Natural killer cell (primary cell): ENCODE measurements around the gene APH1B. TPM values are rescaled to one million over a fixed set of nuclear protein-coding genes. Genes with fewer than 3 reads are reported as not detected.

ENCODE experiments used
- ATAC-seq, 3 donors: fragments of 150-1000 bp in 2 of 3; fragments of 200-7000 bp in 1 of 3; cut with Tn5 transposase; 1 replicate in 1 of 3; 2 replicates in 2 of 3; pipeline ENCODE4 v1.10.0; 2021; ENCODE audit warnings: mild to moderate bottlenecking in 2 of 3, moderate library complexity in 2 of 3
- DNase-seq, 2 donors: peaks; one replicate each; pipeline versions ENCODE4 v3.0.0 to v3.0.0-alpha.2; 2013 to 2021; ENCODE audit warnings: mixed read lengths in 1 of 2
- H3K27ac ChIP-seq: one replicate; pipeline ENCODE4 v1.5.1; 2013; ENCODE audit warnings: mild to moderate bottlenecking, low read length
- H3K27me3 ChIP-seq: one replicate; pipeline ENCODE4 v1.6.1; 2013; ENCODE audit warnings: low read length; ENCODE audit not compliant: control insufficient read depth, insufficient read depth
- H3K36me3 ChIP-seq: one replicate; pipeline ENCODE4 v1.6.1; 2013; ENCODE audit warnings: low read length; ENCODE audit not compliant: control insufficient read depth, insufficient read depth
- H3K4me1 ChIP-seq: one replicate; pipeline ENCODE4 v1.6.1; 2013; ENCODE audit warnings: low read length; ENCODE audit not compliant: control insufficient read depth, insufficient read depth
- H3K4me3 ChIP-seq: one replicate; pipeline ENCODE4 v1.5.1; 2013; ENCODE audit warnings: low read length
- H3K9me3 ChIP-seq: one replicate; pipeline ENCODE4 v1.6.1; 2013; ENCODE audit warnings: low read length; ENCODE audit not compliant: control insufficient read depth, insufficient read depth
- H3K27ac Mint-ChIP-seq, 2 donors: one replicate each; pipeline ENCODE4 v1.8.0; 2022; ENCODE audit warnings: mild to moderate bottlenecking in 2 of 2, mixed read lengths in 2 of 2, moderate library complexity in 1 of 2
- H3K27me3 Mint-ChIP-seq, 2 donors: one replicate each; pipeline ENCODE4 v1.8.0; 2022; ENCODE audit warnings: low read depth in 2 of 2, mixed read lengths in 2 of 2
- H3K36me3 Mint-ChIP-seq: one replicate; pipeline ENCODE4 v1.8.0; 2022; ENCODE audit warnings: mixed read lengths
- H3K4me1 Mint-ChIP-seq, 2 donors: one replicate each; pipeline ENCODE4 v1.8.0; 2022; ENCODE audit warnings: mixed read lengths in 2 of 2
- H3K4me3 Mint-ChIP-seq: one replicate; pipeline ENCODE4 v1.8.0; 2022; ENCODE audit warnings: mild to moderate bottlenecking, moderate library complexity, mixed read lengths
- H3K9me3 Mint-ChIP-seq, 2 donors: one replicate each; pipeline ENCODE4 v1.8.0; 2022; ENCODE audit warnings: mixed read lengths in 2 of 2
- WGBS: methylation state at CpG from one replicate; pipeline ENCODE4 v1.1.7; 2013; ENCODE audit warnings: missing lambda C conversion rate; ENCODE audit not compliant: insufficient coverage; 5-methylcytosine and 5-hydroxymethylcytosine counted together
- intact Hi-C: fragments of 100-400 bp; cut with micrococcal nuclease; formaldehyde crosslinking; loops from one replicate; pipeline ENCODE4 v1.14.2; 2022
- total RNA-seq, 4 donors: library from RNA; stranded (reverse); fragments of 120-200 nt in 1 of 4; gene quantifications; one replicate each; pipeline versions ENCODE4 v1.2.3 to v1.2.4, GENCODE V29; 2013 to 2022
- TF ChIP-seq, protein P1 (sequence below): fragments of 200-600 bp; IDR thresholded peaks from one replicate; pipeline ENCODE4 v1.8.0; 2022; ENCODE audit warnings: antibody characterized with exemption

The APH1B gene
- total RNA-seq, 3 donors from 2014 or later (not counting 1 experiment from before 2014, with no cell fraction given) = 8.6 to 12.4 (median 9.9) TPM

DNA sequence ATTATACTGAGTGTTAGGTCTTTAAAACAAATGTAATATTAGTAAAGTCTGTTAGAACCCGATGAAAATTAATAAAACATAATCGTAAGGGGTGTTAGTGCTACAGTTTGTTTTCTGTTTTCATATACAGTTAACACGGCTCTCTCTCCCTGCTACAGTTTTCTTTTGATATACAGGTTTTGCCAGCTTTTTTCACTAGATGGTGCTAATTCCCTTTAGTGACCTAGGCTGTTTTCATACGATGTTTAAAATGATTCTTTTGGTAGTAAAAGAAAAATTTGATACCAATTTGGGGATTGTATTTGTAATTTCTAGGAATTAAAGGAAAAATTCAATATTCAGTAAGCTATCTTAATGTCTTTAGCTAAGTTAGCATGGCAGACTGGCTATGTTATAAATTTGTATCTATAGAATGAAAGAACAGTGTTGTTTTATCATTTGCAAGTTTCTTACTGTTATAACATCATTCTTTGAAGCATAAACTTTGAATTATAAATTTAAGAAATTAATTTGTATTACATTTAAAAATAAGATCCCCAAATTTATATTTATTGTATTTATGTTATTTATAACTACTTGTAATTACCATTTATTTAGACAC is 11.5 kb downstream of the APH1B start:
- no peak overlapping the region for H3K27ac ChIP-seq
- Mint-ChIP-seq H3K36me3 (peaks cover 5% of the 10 kb centered on the region), H3K9me3 (no peaks in the 10 kb centered on the region), H3K27me3 (no peaks in the 10 kb centered on the region), H3K4me1 (peaks cover 6 to 7% of the 10 kb centered on the region in 2 donors), H3K4me3 (no peak overlapping the region), H3K27ac (peak overlapping the region in 1 of 2 donors; percentile 54)
- ATAC-seq (peak; percentile 69 to 78 (median 77)), DNase-seq (peak in 1 of 2 donors; percentile 73)
- no peaks in the 10 kb centered on the region for H3K27me3 ChIP-seq
- no peaks in the 10 kb centered on the region for H3K9me3 ChIP-seq
- TF ChIP-seq, protein P1, sequence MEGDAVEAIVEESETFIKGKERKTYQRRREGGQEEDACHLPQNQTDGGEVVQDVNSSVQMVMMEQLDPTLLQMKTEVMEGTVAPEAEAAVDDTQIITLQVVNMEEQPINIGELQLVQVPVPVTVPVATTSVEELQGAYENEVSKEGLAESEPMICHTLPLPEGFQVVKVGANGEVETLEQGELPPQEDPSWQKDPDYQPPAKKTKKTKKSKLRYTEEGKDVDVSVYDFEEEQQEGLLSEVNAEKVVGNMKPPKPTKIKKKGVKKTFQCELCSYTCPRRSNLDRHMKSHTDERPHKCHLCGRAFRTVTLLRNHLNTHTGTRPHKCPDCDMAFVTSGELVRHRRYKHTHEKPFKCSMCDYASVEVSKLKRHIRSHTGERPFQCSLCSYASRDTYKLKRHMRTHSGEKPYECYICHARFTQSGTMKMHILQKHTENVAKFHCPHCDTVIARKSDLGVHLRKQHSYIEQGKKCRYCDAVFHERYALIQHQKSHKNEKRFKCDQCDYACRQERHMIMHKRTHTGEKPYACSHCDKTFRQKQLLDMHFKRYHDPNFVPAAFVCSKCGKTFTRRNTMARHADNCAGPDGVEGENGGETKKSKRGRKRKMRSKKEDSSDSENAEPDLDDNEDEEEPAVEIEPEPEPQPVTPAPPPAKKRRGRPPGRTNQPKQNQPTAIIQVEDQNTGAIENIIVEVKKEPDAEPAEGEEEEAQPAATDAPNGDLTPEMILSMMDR = peak; percentile 67
- H3K4me1 ChIP-seq = no peaks in the 10 kb centered on the region
- peaks cover 2% of the 10 kb centered on the region for H3K36me3 ChIP-seq
- H3K4me3 ChIP-seq = no peak overlapping the region
- intact Hi-C loops = loop anchor here (1.0 to 10.0 kb wide), 2 partner anchors 114 to 244 kb away; partner anchors contain the start of gene TPM1
- 0% methylated on average over 2 of the region's 4 CpGs for WGBS

DNA sequence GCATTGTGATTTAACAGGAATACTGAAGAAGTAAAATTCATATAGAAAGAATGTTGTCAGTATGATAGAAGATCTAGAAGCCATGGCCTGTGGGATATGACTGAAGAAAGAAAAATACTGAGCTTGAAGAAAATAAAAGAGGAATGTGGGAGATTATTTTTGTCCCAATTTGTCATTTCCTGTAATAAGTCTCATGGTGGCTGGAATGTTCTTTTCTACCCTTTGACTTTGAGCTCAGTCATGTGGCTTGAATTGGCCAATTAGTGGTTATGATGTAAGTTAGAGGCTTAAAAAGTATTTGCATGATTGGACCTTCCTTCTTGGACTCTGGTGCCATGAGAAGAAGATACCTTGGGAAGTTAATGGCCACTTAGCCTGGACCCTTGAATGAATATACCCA is 14.1 kb downstream of the APH1B start:
- Histone ChIP-seq H3K4me1 (peaks cover 6% of the 10 kb centered on the region), H3K9me3 (no peaks in the 10 kb centered on the region), H3K36me3 (no peaks in the 10 kb centered on the region), H3K27ac (no peak overlapping the region), H3K27me3 (no peaks in the 10 kb centered on the region), H3K4me3 (no peak overlapping the region)
- Mint-ChIP-seq H3K9me3 (no peaks in the 10 kb centered on the region), H3K27ac (no peak overlapping the region), H3K36me3 (peaks cover 5% of the 10 kb centered on the region), H3K4me1 (peaks cover 16 to 18% of the 10 kb centered on the region in 2 donors), H3K27me3 (no peaks in the 10 kb centered on the region), H3K4me3 (no peak overlapping the region)
- no peak for ATAC-seq
- TF ChIP-seq, protein P1 = no peak
- intact Hi-C loops = no loop called here
- DNase-seq = no peak

DNA sequence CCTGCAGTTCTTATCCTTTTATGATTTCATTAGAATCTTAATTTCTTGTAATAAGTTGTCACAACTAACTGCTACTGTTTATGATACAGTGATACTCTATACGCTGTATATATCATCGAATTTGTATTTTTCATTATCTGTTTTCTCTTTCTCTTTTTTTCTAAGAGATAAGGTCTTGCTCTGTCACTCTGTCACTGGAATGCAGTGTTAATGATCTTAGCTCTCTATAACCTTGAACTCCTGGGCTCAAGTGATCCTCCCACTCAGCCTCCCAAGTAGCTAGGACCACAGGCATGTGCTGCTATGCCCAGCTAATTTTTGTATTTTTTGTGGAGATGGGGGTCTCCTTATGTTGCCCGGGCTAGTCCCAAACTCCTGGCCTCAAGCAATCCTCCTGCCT is 14.8 kb downstream of the APH1B start:
- no peaks in the 10 kb centered on the region for H3K9me3 Mint-ChIP-seq
- H3K27me3 Mint-ChIP-seq = no peaks in the 10 kb centered on the region
- TF ChIP-seq, protein P1 = no peak
- Histone ChIP-seq H3K27ac (no peak overlapping the region), H3K36me3 (no peaks in the 10 kb centered on the region), H3K4me3 (no peak overlapping the region), H3K9me3 (no peaks in the 10 kb centered on the region), H3K27me3 (no peaks in the 10 kb centered on the region), H3K4me1 (peaks cover 9% of the 10 kb centered on the region)
- no peak overlapping the region for H3K27ac Mint-ChIP-seq
- peaks cover 5% of the 10 kb centered on the region for H3K36me3 Mint-ChIP-seq
- peaks cover 17 to 19% of the 10 kb centered on the region in 2 donors for H3K4me1 Mint-ChIP-seq
- ATAC-seq = no peak
- 83% methylated on average over 1 of the region's 3 CpGs for WGBS
- DNase-seq = no peak
- intact Hi-C loops = no loop called here
- H3K4me3 Mint-ChIP-seq = no peak overlapping the region

DNA sequence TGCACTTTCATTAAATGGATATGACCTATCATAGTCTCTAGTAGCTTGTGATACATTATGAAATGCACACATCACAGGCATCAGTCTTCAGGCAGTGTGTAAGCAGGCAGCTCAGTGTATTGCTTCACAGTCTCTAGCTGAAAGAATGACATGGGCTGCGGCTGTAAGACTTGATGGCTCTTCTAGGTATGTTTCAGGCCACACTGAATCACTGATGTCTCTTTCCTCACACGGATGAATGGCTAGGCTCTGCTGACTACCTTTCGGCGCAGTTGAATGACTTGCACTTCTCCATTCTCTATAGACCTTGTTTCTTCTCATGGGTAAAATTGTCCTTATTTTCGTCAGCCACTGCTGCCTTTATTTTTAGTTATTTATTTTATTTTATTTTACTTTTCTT is 15.4 kb downstream of the APH1B start:
- Histone ChIP-seq H3K36me3 (no peaks in the 10 kb centered on the region), H3K27me3 (no peaks in the 10 kb centered on the region), H3K4me3 (no peak overlapping the region), H3K27ac (no peak overlapping the region), H3K9me3 (no peaks in the 10 kb centered on the region), H3K4me1 (peaks cover 9% of the 10 kb centered on the region)
- Mint-ChIP-seq H3K27me3 (no peaks in the 10 kb centered on the region), H3K36me3 (peaks cover 5% of the 10 kb centered on the region), H3K4me1 (peaks cover 17 to 19% of the 10 kb centered on the region in 2 donors), H3K27ac (no peak overlapping the region), H3K9me3 (no peaks in the 10 kb centered on the region), H3K4me3 (no peak overlapping the region)
- 95% methylated on average over 4 of the region's 5 CpGs for WGBS
- intact Hi-C loops = no loop called here
- DNase-seq = no peak
- ATAC-seq = no peak
- TF ChIP-seq, protein P1 = no peak
